Measurements from ENCODE around the gene ZNF341.

Gene ZNF341

GRCh38 chr20:33796907-33797544, 65.2 kb downstream of the ZNF341 start:
- Histone ChIP-seq H3K27ac (ENCODE audit: low read length) (no peak overlapping the region), H3K79me2 (ENCODE audit: insufficient read depth, low read length) (no peaks in the 10 kb centered on the region), H4K20me1 (ENCODE audit: insufficient read depth, low read length) (no peaks in the 10 kb centered on the region), H3K9ac (ENCODE audit: low read depth, low read length) (no peak overlapping the region), H3K4me2 (ENCODE audit: insufficient read depth, low read length) (no peak overlapping the region), H3K36me3 (ENCODE audit: insufficient read depth, low read length) (no peaks in the 10 kb centered on the region), H3K4me1 (ENCODE audit: insufficient read depth, low read length) (no peaks in the 10 kb centered on the region), H3K4me3 (ENCODE audit: low read depth in 1 of 2, low read length in 2 of 2) (no peak overlapping the region), H2AFZ (ENCODE audit: low read depth, low read length) (no peak overlapping the region), H3K9me3 (ENCODE audit: insufficient read depth, low read length, severe bottlenecking) (no peaks in the 10 kb centered on the region), H3K27me3 (ENCODE audit: insufficient read depth, low read length, poor library complexity) (no peaks in the 10 kb centered on the region)
- TF ChIP-seq CTCF (IDR thresholded peaks at IDR 0.05; ENCODE audit: borderline replicate concordance, extremely low read depth, low read length, poor library complexity, severe bottlenecking) (no peak), EZH2 (IDR thresholded peaks at IDR 0.05; ENCODE audit: borderline replicate concordance, low read depth, low read length, severe bottlenecking) (no peak)
- ATAC-seq (ENCODE audit: insufficient read depth, low read depth) (no peak), DNase-seq (no peak)

- no peaks in the 10 kb centered on the region for H3K27me3 ChIP-seq (ENCODE audit: insufficient read depth, low read length, poor library complexity)
- H3K9ac ChIP-seq (ENCODE audit: low read depth, low read length), result no peak overlapping the region
- H3K4me3 ChIP-seq (ENCODE audit: low read depth in 1 of 2, low read length in 2 of 2), result no peak overlapping the region
- no peaks in the 10 kb centered on the region for H4K20me1 ChIP-seq (ENCODE audit: insufficient read depth, low read length)
- no peaks in the 10 kb centered on the region for H3K36me3 ChIP-seq (ENCODE audit: insufficient read depth, low read length)
- no peak overlapping the region for H3K27ac ChIP-seq (ENCODE audit: low read length)
- no peaks in the 10 kb centered on the region for H3K4me1 ChIP-seq (ENCODE audit: insufficient read depth, low read length)
- H3K4me2 ChIP-seq (ENCODE audit: insufficient read depth, low read length), result no peak overlapping the region
- no peak for DNase-seq
- H3K9me3 ChIP-seq (ENCODE audit: insufficient read depth, low read length, severe bottlenecking), result no peaks in the 10 kb centered on the region
- no peak for TF ChIP-seq CTCF (IDR thresholded peaks at IDR 0.05; ENCODE audit: borderline replicate concordance, extremely low read depth, low read length, poor library complexity, severe bottlenecking)
- TF ChIP-seq EZH2 (IDR thresholded peaks at IDR 0.05; ENCODE audit: borderline replicate concordance, low read depth, low read length, severe bottlenecking), result no peak
- no peak overlapping the region for H2AFZ ChIP-seq (ENCODE audit: low read depth, low read length)
- no peak for ATAC-seq (ENCODE audit: insufficient read depth, low read depth)
- H3K79me2 ChIP-seq (ENCODE audit: insufficient read depth, low read length), result no peaks in the 10 kb centered on the region
Observed at GRCh38 chr20:33798444-33798843, 66.6 kb downstream of the ZNF341 start.

GRCh38 chr20:33803921-33804337, 72.1 kb downstream of the ZNF341 start:
- Histone ChIP-seq H4K20me1 (ENCODE audit: insufficient read depth, low read length) (no peaks in the 10 kb centered on the region), H3K79me2 (ENCODE audit: insufficient read depth, low read length) (no peaks in the 10 kb centered on the region), H3K9ac (ENCODE audit: low read depth, low read length) (no peak overlapping the region), H3K27ac (ENCODE audit: low read length) (no peak overlapping the region), H3K4me2 (ENCODE audit: insufficient read depth, low read length) (no peak overlapping the region), H2AFZ (ENCODE audit: low read depth, low read length) (no peak overlapping the region), H3K27me3 (ENCODE audit: insufficient read depth, low read length, poor library complexity) (no peaks in the 10 kb centered on the region), H3K36me3 (ENCODE audit: insufficient read depth, low read length) (no peaks in the 10 kb centered on the region), H3K9me3 (ENCODE audit: insufficient read depth, low read length, severe bottlenecking) (no peaks in the 10 kb centered on the region), H3K4me1 (ENCODE audit: insufficient read depth, low read length) (no peaks in the 10 kb centered on the region), H3K4me3 (ENCODE audit: low read depth in 1 of 2, low read length in 2 of 2) (no peak overlapping the region)
- ATAC-seq (ENCODE audit: insufficient read depth, low read depth) (no peak), DNase-seq (no peak)
- no peak for TF ChIP-seq EZH2 (IDR thresholded peaks at IDR 0.05; ENCODE audit: borderline replicate concordance, low read depth, low read length, severe bottlenecking)
- TF ChIP-seq CTCF (IDR thresholded peaks at IDR 0.05; ENCODE audit: borderline replicate concordance, extremely low read depth, low read length, poor library complexity, severe bottlenecking), result no peak

Measured in DND-41 (cell line).